ENCODE results near the gene BRPF3. TPM values are rescaled to one million over a fixed set of nuclear protein-coding genes. Genes with fewer than 3 reads are reported as not detected.

BRPF3 gene
- total and polyA plus RNA-seq, 4 donors, result 7.5 to 20.0 (median 13.7) TPM

GRCh38 chr6:36170704-36171103, 25.8 kb upstream of the BRPF3 start:
- TF ChIP-seq SP1 (IDR thresholded peaks at IDR 0.05) (no peak), REST (IDR thresholded peaks at IDR 0.05) (no peak), EGR1 (IDR thresholded peaks at IDR 0.05; ENCODE audit: low read depth in 2 of 2) (no peak), HNF4A (conservative IDR thresholded peaks at IDR 0.05) (no peak), RXRA (IDR thresholded peaks at IDR 0.05) (no peak), MAX (IDR thresholded peaks at IDR 0.05) (no peak), ATF3 (IDR thresholded peaks at IDR 0.05) (no peak), FOXA2 (IDR thresholded peaks at IDR 0.05) (no peak), CTCF (IDR thresholded peaks at IDR 0.05; ENCODE audit: low read depth, low read length, missing input control) (no peak), ZBTB33 (IDR thresholded peaks at IDR 0.05) (no peak), TAF1 (conservative IDR thresholded peaks at IDR 0.05) (no peak)
- Histone ChIP-seq H3K9me3 (ENCODE audit: control insufficient read depth in 4 of 4, low read length in 3 of 4) (no peaks in the 10 kb centered on the region), H3K27me3 (ENCODE audit: control insufficient read depth in 4 of 4, insufficient read depth in 4 of 4, low read length in 3 of 4) (no peaks in the 10 kb centered on the region), H3K36me3 (ENCODE audit: control insufficient read depth in 4 of 4, insufficient read depth in 3 of 4, low read depth in 1 of 4, low read length in 3 of 4) (no peaks in the 10 kb centered on the region), H3K9ac (ENCODE audit: low read depth in 1 of 2, low read length in 2 of 2) (no peak overlapping the region), H3K27ac (ENCODE audit: low read depth in 1 of 2, low read length in 2 of 2) (no peak overlapping the region), H3K4me1 (ENCODE audit: control insufficient read depth in 4 of 4, insufficient read depth in 4 of 4, low read length in 3 of 4) (no peaks in the 10 kb centered on the region), H3K4me3 (ENCODE audit: low read depth in 1 of 3, low read length in 3 of 3) (no peak overlapping the region)
- WGBS, result 97% methylated on average over 2 of the region's 2 CpGs
- DNase-seq (ENCODE audit: low spot score), result no peak

GRCh38 chr6:36171573-36171972, 25.0 kb upstream of the BRPF3 start:
- Histone ChIP-seq H3K27me3 (ENCODE audit: control insufficient read depth in 4 of 4, insufficient read depth in 4 of 4, low read length in 3 of 4) (no peaks in the 10 kb centered on the region), H3K4me3 (ENCODE audit: low read depth in 1 of 3, low read length in 3 of 3) (no peak overlapping the region), H3K27ac (ENCODE audit: low read depth in 1 of 2, low read length in 2 of 2) (no peak overlapping the region), H3K9me3 (ENCODE audit: control insufficient read depth in 4 of 4, low read length in 3 of 4) (no peaks in the 10 kb centered on the region), H3K9ac (ENCODE audit: low read depth in 1 of 2, low read length in 2 of 2) (no peak overlapping the region), H3K4me1 (ENCODE audit: control insufficient read depth in 4 of 4, insufficient read depth in 4 of 4, low read length in 3 of 4) (no peaks in the 10 kb centered on the region), H3K36me3 (ENCODE audit: control insufficient read depth in 4 of 4, insufficient read depth in 3 of 4, low read depth in 1 of 4, low read length in 3 of 4) (no peaks in the 10 kb centered on the region)
- 88% methylated on average over 2 of the region's 2 CpGs for WGBS
- DNase-seq (ENCODE audit: low spot score), result no peak
- no peak for TF ChIP-seq FOXA2 (IDR thresholded peaks at IDR 0.05)
- TF ChIP-seq CTCF (IDR thresholded peaks at IDR 0.05; ENCODE audit: low read depth, low read length, missing input control), result no peak
- no peak for TF ChIP-seq FOXA1 (IDR thresholded peaks at IDR 0.05)
- no peak for TF ChIP-seq TAF1 (conservative IDR thresholded peaks at IDR 0.05)
- TF ChIP-seq REST (IDR thresholded peaks at IDR 0.05), result no peak
- TF ChIP-seq MAX (IDR thresholded peaks at IDR 0.05), result no peak
- TF ChIP-seq YY1 (IDR thresholded peaks at IDR 0.05), result no peak
- TF ChIP-seq HNF4A (conservative IDR thresholded peaks at IDR 0.05), result no peak
- TF ChIP-seq JUND (IDR thresholded peaks at IDR 0.05), result no peak
- no peak for TF ChIP-seq RAD21 (IDR thresholded peaks at IDR 0.05)
- no peak for TF ChIP-seq EGR1 (IDR thresholded peaks at IDR 0.05; ENCODE audit: low read depth in 2 of 2)
- no peak for TF ChIP-seq NR2F2 (IDR thresholded peaks at IDR 0.05)
- TF ChIP-seq HNF4G (IDR thresholded peaks at IDR 0.05), result no peak
- no peak for TF ChIP-seq ATF3 (IDR thresholded peaks at IDR 0.05)
